Memory B cell (primary cell): ENCODE measurements around the gene PPM1L.
"Not testable (repeated sequence)": the region's sequence is repeated elsewhere in the genome, so short reads cannot be mapped to it uniquely, and the experiment has no call there.

ENCODE experiments used
- ATAC-seq: fragments of 150-1000 bp; cut with Tn5 transposase; 2 replicates; pipeline ENCODE4 v1.10.0; 2021; ENCODE audit warnings: low read depth, mild to moderate bottlenecking, moderate library complexity
- DNase-seq, 2 donors: peaks; one replicate each; pipeline ENCODE4 v3.0.0; 2022; ENCODE audit warnings: low spot score in 2 of 2
- H3K27ac Mint-ChIP-seq: one replicate; pipeline ENCODE4 v1.8.0; 2022; ENCODE audit warnings: mild to moderate bottlenecking, moderate library complexity, mixed read lengths
- H3K27me3 Mint-ChIP-seq: one replicate; pipeline ENCODE4 v1.8.0; 2022; ENCODE audit warnings: mixed read lengths
- H3K36me3 Mint-ChIP-seq: one replicate; pipeline ENCODE4 v1.8.0; 2022; ENCODE audit warnings: mild to moderate bottlenecking, mixed read lengths
- H3K4me1 Mint-ChIP-seq: one replicate; pipeline ENCODE4 v1.8.0; 2022; ENCODE audit warnings: mixed read lengths
- H3K4me3 Mint-ChIP-seq: one replicate; pipeline ENCODE4 v1.8.0; 2022; ENCODE audit warnings: mild to moderate bottlenecking, moderate library complexity, mixed read lengths
- H3K9me3 Mint-ChIP-seq: one replicate; pipeline ENCODE4 v1.8.0; 2022; ENCODE audit warnings: mixed read lengths

Gene PPM1L

DNA sequence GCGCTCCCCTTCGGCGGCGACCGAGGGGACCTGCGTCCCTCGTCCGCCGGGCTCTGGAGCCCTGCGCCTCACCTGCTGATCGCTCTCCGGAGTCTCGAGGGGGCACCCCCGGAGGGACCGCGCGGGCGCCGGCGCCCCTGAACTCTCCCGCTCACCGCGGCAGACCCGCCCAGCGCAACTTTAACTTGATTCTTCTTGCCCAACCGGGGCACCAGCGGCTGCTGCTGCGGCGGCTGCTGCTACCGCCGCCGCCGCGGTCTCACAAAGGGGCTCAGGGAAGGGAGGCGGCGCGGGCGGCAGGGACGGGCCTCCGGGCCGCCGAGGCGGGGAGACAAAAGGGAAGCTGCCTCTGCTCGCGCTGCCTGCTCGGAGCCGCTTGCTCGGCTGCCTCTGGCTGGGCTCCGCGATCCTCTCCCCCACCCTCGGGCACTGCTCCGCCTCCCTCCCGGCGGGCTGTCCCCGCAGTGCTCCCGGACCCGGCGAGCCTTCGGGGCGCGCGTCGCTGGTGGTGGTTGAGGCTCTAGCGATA, at the start of gene PPM1L:
PPM1L (plus strand) TSS at position 456 of the 529 bp plus-strand sequence.
- Mint-ChIP-seq H3K27me3 (no peaks in the 10 kb centered on the region), H3K36me3 (no peaks in the 10 kb centered on the region), H3K27ac (peak within 1 kb of the TSS; percentile 76), H3K4me1 (peaks cover 23% of the 10 kb centered on the region), H3K9me3 (no peaks in the 10 kb centered on the region), H3K4me3 (peak within 1 kb of the TSS; percentile 96)
- peak; percentile 65 to 75 for DNase-seq
- peak; percentile 56 for ATAC-seq

GRCh38 chr3:160707187-160707794, 48.7 kb upstream of the PPM1L start:
- Mint-ChIP-seq H3K4me1 (no peaks in the 10 kb centered on the region), H3K4me3 (no peak overlapping the region), H3K9me3 (no peaks in the 10 kb centered on the region), H3K36me3 (no peaks in the 10 kb centered on the region), H3K27ac (no peak overlapping the region), H3K27me3 (peaks cover 5% of the 10 kb centered on the region)
- DNase-seq = peak; percentile 14 to 34
- ATAC-seq = peak; percentile 65

GRCh38 chr3:160709477-160710182, 46.4 kb upstream of the PPM1L start:
- Mint-ChIP-seq H3K4me3 (no peak overlapping the region), H3K36me3 (no peaks in the 10 kb centered on the region), H3K4me1 (no peaks in the 10 kb centered on the region), H3K27me3 (peaks cover 6% of the 10 kb centered on the region), H3K9me3 (no peaks in the 10 kb centered on the region), H3K27ac (no peak overlapping the region)
- no peak for ATAC-seq
- DNase-seq = no peak

DNA sequence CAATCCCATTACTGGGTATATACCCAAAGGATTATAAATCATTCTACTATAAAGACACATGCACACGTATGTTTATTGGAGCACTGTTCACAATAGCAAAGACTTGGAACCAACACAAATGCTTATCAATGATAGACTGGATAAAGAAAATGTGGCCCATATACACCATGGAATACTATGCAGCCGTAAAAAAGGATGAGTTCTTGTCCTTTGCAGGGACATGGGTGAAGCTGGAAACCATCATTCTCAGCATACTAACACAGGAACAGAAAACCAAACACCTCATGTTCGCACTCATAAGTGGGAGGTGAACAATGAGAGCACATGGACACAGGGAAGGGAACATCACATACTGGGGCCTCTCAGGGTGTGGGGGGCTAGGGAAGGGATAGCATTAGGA, 42.9 kb upstream of the PPM1L start:
- H3K4me1 Mint-ChIP-seq, DNase-seq, H3K27ac Mint-ChIP-seq, H3K27me3 Mint-ChIP-seq, ATAC-seq, H3K36me3 Mint-ChIP-seq, H3K9me3 Mint-ChIP-seq, H3K4me3 Mint-ChIP-seq: not testable (repeated sequence)

- Mint-ChIP-seq H3K36me3 (no peaks in the 10 kb centered on the region), H3K9me3 (peaks cover 1% of the 10 kb centered on the region), H3K27me3 (peaks cover 3% of the 10 kb centered on the region), H3K4me3 (no peak overlapping the region), H3K27ac (no peak overlapping the region), H3K4me1 (no peaks in the 10 kb centered on the region)
- no peak for DNase-seq
- no peak for ATAC-seq
Measured at GRCh38 chr3:160719710-160720109, 36.3 kb upstream of the PPM1L start.

DNA sequence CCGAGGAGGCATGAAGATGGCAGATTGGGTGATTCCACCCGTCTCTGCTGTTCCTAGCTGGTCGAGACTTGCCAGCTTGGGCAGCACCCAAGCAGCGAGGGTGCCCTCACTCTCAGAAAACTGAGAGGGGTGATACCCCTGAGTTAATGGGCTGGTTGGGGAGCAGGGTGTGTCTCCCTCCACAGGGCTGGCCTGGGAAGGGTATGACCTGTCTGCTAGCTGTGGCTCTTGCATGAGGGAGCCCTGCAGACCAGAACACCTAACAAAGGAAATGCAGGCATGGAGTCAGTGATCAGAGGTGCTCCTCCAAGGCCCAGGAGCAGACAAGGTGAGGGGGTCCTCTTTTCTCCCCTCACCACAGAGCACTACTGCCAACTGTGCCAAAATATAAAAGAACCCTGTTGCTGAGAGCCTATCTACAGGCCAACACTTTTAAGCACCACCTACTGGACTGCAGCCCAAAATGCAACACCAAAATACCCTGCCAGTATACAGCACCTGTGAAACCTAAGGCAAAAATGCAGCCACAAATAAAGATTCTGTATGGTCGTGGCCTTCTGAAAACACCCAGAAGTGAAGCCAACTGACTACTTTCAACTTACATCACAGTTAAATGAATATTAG, 35.8 kb upstream of the PPM1L start:
- H3K4me3 Mint-ChIP-seq = no peak overlapping the region
- no peaks in the 10 kb centered on the region for H3K4me1 Mint-ChIP-seq
- ATAC-seq (peak; percentile 31), DNase-seq (no peak)
- peaks cover 1% of the 10 kb centered on the region for H3K9me3 Mint-ChIP-seq
- peaks cover 3% of the 10 kb centered on the region for H3K27me3 Mint-ChIP-seq
- no peaks in the 10 kb centered on the region for H3K36me3 Mint-ChIP-seq
- H3K27ac Mint-ChIP-seq = no peak overlapping the region

GRCh38 chr3:160722331-160722730, 33.7 kb upstream of the PPM1L start:
- Mint-ChIP-seq H3K36me3 (no peaks in the 10 kb centered on the region), H3K27me3 (peaks cover 2% of the 10 kb centered on the region), H3K4me3 (no peak overlapping the region), H3K27ac (no peak overlapping the region), H3K9me3 (peaks cover 1% of the 10 kb centered on the region), H3K4me1 (no peaks in the 10 kb centered on the region)
- no peak for ATAC-seq
- DNase-seq = no peak

- no peak overlapping the region for H3K27ac Mint-ChIP-seq
- no peak for ATAC-seq
- H3K4me3 Mint-ChIP-seq = no peak overlapping the region
- DNase-seq = no peak
- H3K36me3 Mint-ChIP-seq = no peaks in the 10 kb centered on the region
- H3K27me3 Mint-ChIP-seq = peaks cover 4% of the 10 kb centered on the region
- no peaks in the 10 kb centered on the region for H3K4me1 Mint-ChIP-seq
- peaks cover 1% of the 10 kb centered on the region for H3K9me3 Mint-ChIP-seq
Measured at GRCh38 chr3:160725338-160725737, 30.7 kb upstream of the PPM1L start.

DNA sequence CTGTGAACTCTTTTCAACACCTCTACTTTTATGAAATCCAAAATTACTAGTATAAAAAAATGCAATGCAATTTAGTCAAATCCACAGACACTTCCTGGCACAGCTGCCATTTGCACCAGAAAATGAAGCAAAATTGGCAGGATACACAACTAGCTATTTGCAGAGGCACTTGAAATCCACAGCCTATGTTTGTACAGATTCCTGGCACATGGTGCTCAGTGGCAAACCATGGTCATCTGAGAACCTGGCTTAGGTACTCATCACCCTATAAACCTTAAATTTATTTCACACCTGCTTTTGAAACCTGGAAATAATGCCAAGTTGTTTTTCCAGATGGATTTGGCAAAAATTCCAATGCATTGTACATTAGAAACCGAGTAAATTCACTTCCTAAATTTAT, 20.2 kb upstream of the PPM1L start:
- DNase-seq = no peak
- no peak for ATAC-seq

DNA sequence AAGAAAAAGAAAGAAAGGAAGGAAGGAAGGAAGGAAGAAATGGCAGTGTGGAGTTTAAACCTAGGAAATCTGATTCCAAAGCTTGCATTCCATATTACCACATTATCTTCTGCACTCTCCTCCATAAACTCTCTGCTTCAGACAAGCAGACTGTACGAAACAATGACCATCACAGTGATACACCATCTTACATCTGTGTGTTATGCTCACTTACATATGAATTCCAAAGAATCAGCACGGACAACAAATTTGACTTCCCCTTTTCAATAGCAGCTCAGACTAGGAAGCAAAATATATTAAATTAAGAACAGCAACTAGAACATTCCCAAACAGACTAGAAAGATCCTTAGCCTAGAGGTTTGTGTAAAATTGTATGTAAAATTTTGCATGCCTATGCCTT, 18.0 kb upstream of the PPM1L start:
- ATAC-seq (no peak), DNase-seq (no peak)
- no peak overlapping the region for H3K4me3 Mint-ChIP-seq
- H3K9me3 Mint-ChIP-seq = no peaks in the 10 kb centered on the region
- H3K4me1 Mint-ChIP-seq = no peaks in the 10 kb centered on the region
- H3K27ac Mint-ChIP-seq = no peak overlapping the region
- H3K36me3 Mint-ChIP-seq = no peaks in the 10 kb centered on the region
- H3K27me3 Mint-ChIP-seq = peaks cover 5% of the 10 kb centered on the region

More for the DNA sequence above, 20.2 kb upstream of the PPM1L start:
- Mint-ChIP-seq H3K36me3 (no peaks in the 10 kb centered on the region), H3K9me3 (no peaks in the 10 kb centered on the region), H3K27ac (no peak overlapping the region), H3K4me3 (no peak overlapping the region), H3K4me1 (no peaks in the 10 kb centered on the region), H3K27me3 (peaks cover 4% of the 10 kb centered on the region)

- Mint-ChIP-seq H3K27ac (no peak overlapping the region), H3K27me3 (peaks cover 6% of the 10 kb centered on the region), H3K9me3 (no peaks in the 10 kb centered on the region), H3K36me3 (no peaks in the 10 kb centered on the region), H3K4me1 (no peaks in the 10 kb centered on the region), H3K4me3 (no peak overlapping the region)
- no peak for ATAC-seq
- DNase-seq = no peak
Measured at GRCh38 chr3:160739079-160739478, 17.0 kb upstream of the PPM1L start.

DNA sequence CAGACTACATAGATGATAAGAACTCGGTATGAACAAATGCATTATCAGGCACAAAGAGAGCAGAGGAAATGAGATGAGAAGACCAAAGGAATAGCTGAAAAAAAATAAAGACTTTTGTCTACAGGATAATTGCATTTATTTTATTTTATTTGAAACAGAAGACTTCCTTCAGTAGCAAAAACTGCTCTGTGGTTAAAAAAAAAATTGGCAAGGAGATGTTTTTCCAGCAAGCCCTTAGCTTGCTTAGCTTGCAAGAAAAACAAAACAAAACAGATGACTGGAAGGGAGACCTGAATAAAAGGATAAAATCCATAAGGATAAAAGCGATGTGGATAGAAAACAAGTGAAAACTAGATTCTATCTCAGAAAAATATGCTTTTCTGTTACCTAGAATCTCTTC, 9.1 kb upstream of the PPM1L start:
- H3K27ac Mint-ChIP-seq = no peak overlapping the region
- H3K9me3 Mint-ChIP-seq = no peaks in the 10 kb centered on the region
- H3K27me3 Mint-ChIP-seq = peaks cover 9% of the 10 kb centered on the region
- H3K4me1 Mint-ChIP-seq = no peaks in the 10 kb centered on the region
- DNase-seq = no peak
- no peak for ATAC-seq
- H3K36me3 Mint-ChIP-seq = peaks cover 2% of the 10 kb centered on the region
- no peak overlapping the region for H3K4me3 Mint-ChIP-seq

GRCh38 chr3:160747422-160747821, 8.6 kb upstream of the PPM1L start:
- Mint-ChIP-seq H3K36me3 (peaks cover 2% of the 10 kb centered on the region), H3K27me3 (peaks cover 8% of the 10 kb centered on the region), H3K4me1 (no peaks in the 10 kb centered on the region), H3K27ac (no peak overlapping the region), H3K4me3 (no peak overlapping the region), H3K9me3 (no peaks in the 10 kb centered on the region)
- DNase-seq (no peak), ATAC-seq (no peak)

DNA sequence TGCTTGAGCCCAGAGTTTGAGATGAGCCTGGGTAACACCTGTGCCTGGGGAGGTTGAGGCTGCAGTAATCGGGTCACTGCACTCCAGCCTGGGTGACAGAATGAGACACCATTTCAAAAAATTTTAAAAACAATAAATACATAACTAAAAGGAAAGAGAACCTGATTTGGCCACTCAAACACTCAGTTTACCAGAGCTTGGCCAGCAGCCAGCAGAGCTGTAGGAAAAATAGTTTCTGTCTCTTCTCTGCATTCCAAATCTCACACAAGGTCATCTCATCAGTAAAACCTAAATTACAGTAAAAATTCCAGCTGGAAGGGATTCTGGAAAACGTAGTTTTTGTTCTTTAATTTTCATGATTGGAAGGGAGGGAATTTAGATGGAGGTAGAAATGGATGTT, 7.8 kb upstream of the PPM1L start:
- no peaks in the 10 kb centered on the region for H3K9me3 Mint-ChIP-seq
- DNase-seq (no peak), ATAC-seq (no peak)
- H3K4me3 Mint-ChIP-seq = no peak overlapping the region
- no peak overlapping the region for H3K27ac Mint-ChIP-seq
- peaks cover 2% of the 10 kb centered on the region for H3K36me3 Mint-ChIP-seq
- peaks cover 8% of the 10 kb centered on the region for H3K27me3 Mint-ChIP-seq
- H3K4me1 Mint-ChIP-seq = no peaks in the 10 kb centered on the region
